Neural progenitor cell (in vitro differentiated cells): ENCODE measurements around the gene MED13L. TPM values are rescaled to one million over a fixed set of nuclear protein-coding genes. Genes with fewer than 3 reads are reported as not detected.

Experiments
- DNase-seq: peaks from one replicate; pipeline ENCODE4 v3.0.0-alpha.2; 2016; ENCODE audit warnings: low spot score
- H2AFZ ChIP-seq: fragments of 200-600 bp; sonication (generic); replicated peaks from 2 replicates; pipeline ENCODE4 v1.6.1; 2016; ENCODE audit warnings: antibody characterized with exemption
- H3F3A ChIP-seq: fragments of 200-600 bp; sonication (generic); 2 replicates; pipeline ENCODE4 v1.6.1; 2016; ENCODE audit warnings: antibody characterized with exemption, low read depth
- H3K27ac ChIP-seq: fragments of 200-600 bp; sonication (generic); 2 replicates; pipeline ENCODE4 v1.5.1; 2016; ENCODE audit warnings: mild to moderate bottlenecking
- H3K27me3 ChIP-seq: fragments of 200-600 bp; sonication (generic); 2 replicates; pipeline ENCODE4 v1.6.1; 2016; ENCODE audit warnings: mild to moderate bottlenecking, moderate library complexity
- H3K36me3 ChIP-seq: fragments of 200-600 bp; sonication (generic); 2 replicates; pipeline ENCODE4 v1.5.1; 2016
- H3K4me1 ChIP-seq: fragments of 200-600 bp; sonication (generic); 2 replicates; pipeline ENCODE4 v1.6.1; 2016; ENCODE audit warnings: mixed run types
- H3K4me2 ChIP-seq: fragments of 200-600 bp; sonication (generic); 2 replicates; pipeline ENCODE4 v1.6.1; 2016
- H3K4me3 ChIP-seq: fragments of 200-600 bp; sonication (generic); 2 replicates; pipeline ENCODE4 v1.5.1; 2016
- H3K79me2 ChIP-seq: fragments of 200-600 bp; sonication (generic); 2 replicates; pipeline ENCODE4 v1.6.1; 2016; ENCODE audit warnings: low read depth
- H3K9ac ChIP-seq: fragments of 200-600 bp; sonication (generic); 2 replicates; pipeline ENCODE4 v1.6.1; 2016
- H3K9me3 ChIP-seq: fragments of 200-600 bp; sonication (generic); 2 replicates; pipeline ENCODE4 v1.5.1; 2016; ENCODE audit warnings: low read depth
- H4K20me1 ChIP-seq: fragments of 200-600 bp; sonication (generic); 2 replicates; pipeline ENCODE4 v1.6.1; 2016; ENCODE audit warnings: low read depth
- H3K27ac Mint-ChIP-seq: 3 replicates; pipeline ENCODE4 v1.8.0; 2021; ENCODE audit warnings: mixed read lengths
- H3K27me3 Mint-ChIP-seq: 2 replicates; pipeline ENCODE4 v1.8.0; 2022; ENCODE audit warnings: low read depth, mild to moderate bottlenecking, inconsistent platforms, moderate library complexity, mixed read lengths; ENCODE audit not compliant: insufficient read depth
- H3K36me3 Mint-ChIP-seq: 3 replicates; pipeline ENCODE4 v1.8.0; 2021; ENCODE audit warnings: mixed read lengths
- H3K4me1 Mint-ChIP-seq: 3 replicates; pipeline ENCODE4 v1.8.0; 2021; ENCODE audit warnings: mixed read lengths
- H3K4me3 Mint-ChIP-seq: 3 replicates; pipeline ENCODE4 v1.8.0; 2021; ENCODE audit warnings: mild to moderate bottlenecking, moderate library complexity, mixed read lengths
- H3K9me3 Mint-ChIP-seq: 3 replicates; pipeline ENCODE4 v1.8.0; 2020; ENCODE audit warnings: mixed read lengths
- CTCF ChIP-seq: fragments of 200-600 bp; sonication (generic); IDR thresholded peaks from 2 replicates; pipeline ENCODE4 v1.5.1; 2017; ENCODE audit warnings: antibody characterized with exemption, mild to moderate bottlenecking
- EZH2 ChIP-seq: fragments of 200-600 bp; sonication (generic); IDR thresholded peaks from 2 replicates; pipeline ENCODE4 v1.6.1; 2017; ENCODE audit warnings: antibody characterized with exemption, mild to moderate bottlenecking, moderate library complexity
- EZH2phosphoT487 ChIP-seq: fragments of 200-600 bp; sonication (generic); IDR thresholded peaks from 2 replicates; pipeline ENCODE4 v1.6.1; 2017; ENCODE audit warnings: antibody characterized with exemption
- total RNA-seq: library from RNA; depleted of rRNA; stranded (reverse); fragments of >200 nt; gene quantifications from 2 replicates; pipeline ENCODE4 v1.2.3, GENCODE V29; 2015; ENCODE audit warnings: low replicate concordance

Gene MED13L
- total RNA-seq, 1 donor from 2014 or later, result 149 TPM

GRCh38 chr12:116127859-116128258 lies 149.6 kb downstream of the MED13L start:
- H2AFZ ChIP-seq, result no peak overlapping the region
- no peaks in the 10 kb centered on the region for H3K9me3 ChIP-seq
- no peak overlapping the region for H3K4me3 ChIP-seq
- no peak for TF ChIP-seq EZH2phosphoT487
- no peak for TF ChIP-seq EZH2
- TF ChIP-seq CTCF, result no peak
- no peaks in the 10 kb centered on the region for H3K27me3 ChIP-seq
- no peak overlapping the region for H3K9ac ChIP-seq
- no peaks in the 10 kb centered on the region for H3K9me3 Mint-ChIP-seq
- H3K79me2 ChIP-seq, result peaks cover 100% of the 10 kb centered on the region
- peaks cover 65% of the 10 kb centered on the region for H3K4me1 Mint-ChIP-seq
- peaks cover 31% of the 10 kb centered on the region for H3K4me1 ChIP-seq
- no peak overlapping the region for H3K4me2 ChIP-seq
- no peak overlapping the region for H3K4me3 Mint-ChIP-seq
- no peak overlapping the region for H3K27ac Mint-ChIP-seq
- peak; percentile 18 for DNase-seq
- H3K27ac ChIP-seq, result peak overlapping the region; percentile 69
- no peaks in the 10 kb centered on the region for H3K36me3 Mint-ChIP-seq
- peaks cover 96% of the 10 kb centered on the region for H4K20me1 ChIP-seq
- no peaks in the 10 kb centered on the region for H3K36me3 ChIP-seq
- peaks cover 23% of the 10 kb centered on the region for H3F3A ChIP-seq
- peaks cover 2% of the 10 kb centered on the region for H3K27me3 Mint-ChIP-seq

- H2AFZ ChIP-seq, result no peak overlapping the region
- Mint-ChIP-seq H3K36me3 (no peaks in the 10 kb centered on the region), H3K27ac (no peak overlapping the region), H3K4me3 (no peak overlapping the region), H3K9me3 (no peaks in the 10 kb centered on the region), H3K27me3 (peaks cover 2% of the 10 kb centered on the region), H3K4me1 (peaks cover 73% of the 10 kb centered on the region)
- no peak for DNase-seq
- H3K4me3 ChIP-seq, result no peak overlapping the region
- no peak overlapping the region for H3K4me2 ChIP-seq
- no peak overlapping the region for H3K9ac ChIP-seq
- peaks cover 28% of the 10 kb centered on the region for H3F3A ChIP-seq
- no peaks in the 10 kb centered on the region for H3K9me3 ChIP-seq
- peaks cover 36% of the 10 kb centered on the region for H3K4me1 ChIP-seq
- TF ChIP-seq CTCF, result no peak
- no peak for TF ChIP-seq EZH2phosphoT487
- no peak for TF ChIP-seq EZH2
- peaks cover 100% of the 10 kb centered on the region for H3K79me2 ChIP-seq
- H4K20me1 ChIP-seq, result peaks cover 96% of the 10 kb centered on the region
- H3K27ac ChIP-seq, result peak overlapping the region; percentile 61
- H3K27me3 ChIP-seq, result no peaks in the 10 kb centered on the region
- H3K36me3 ChIP-seq, result no peaks in the 10 kb centered on the region
Observed at GRCh38 chr12:116126610-116127009, 150.9 kb downstream of the MED13L start.

- Mint-ChIP-seq H3K9me3 (no peaks in the 10 kb centered on the region), H3K4me1 (peaks cover 74% of the 10 kb centered on the region), H3K27me3 (peaks cover 2% of the 10 kb centered on the region), H3K4me3 (no peak overlapping the region), H3K27ac (no peak overlapping the region), H3K36me3 (no peaks in the 10 kb centered on the region)
- Histone ChIP-seq H4K20me1 (peaks cover 96% of the 10 kb centered on the region), H3K79me2 (peaks cover 100% of the 10 kb centered on the region), H2AFZ (no peak overlapping the region), H3K4me3 (no peak overlapping the region), H3K36me3 (no peaks in the 10 kb centered on the region), H3F3A (peaks cover 28% of the 10 kb centered on the region), H3K27me3 (no peaks in the 10 kb centered on the region), H3K9me3 (no peaks in the 10 kb centered on the region), H3K9ac (no peak overlapping the region), H3K27ac (peak overlapping the region; percentile 61), H3K4me1 (peaks cover 42% of the 10 kb centered on the region), H3K4me2 (peak overlapping the region; percentile 5)
- peak; percentile 24 for DNase-seq
- TF ChIP-seq CTCF (no peak), EZH2 (no peak), EZH2phosphoT487 (no peak)
Observed at GRCh38 chr12:116125956-116126566, 151.4 kb downstream of the MED13L start.
